Thyroid gland (tissue), 4 donors: ENCODE measurements around the gene GAS6.

Source experiments
- POLR2A ChIP-seq, 2 donors: fragments of 450-650 bp; IDR thresholded peaks; one replicate each; pipeline ENCODE4 v1.6.1; 2017; ENCODE audit warnings: antibody characterized with exemption in 2 of 2, mild to moderate bottlenecking in 2 of 2, moderate library complexity in 1 of 2
- TF ChIP-seq, protein P1 (sequence below), 6 experiments: fragments of 200-600 bp in 3 of 6; fragments of 450-650 bp in 3 of 6; sonication (generic) in 3 of 6; IDR thresholded peaks; one replicate each; pipeline ENCODE4 v1.5.1; 2016 to 2019; ENCODE audit warnings: antibody characterized with exemption in 6 of 6, mild to moderate bottlenecking in 2 of 6, inconsistent platforms in 1 of 6, moderate library complexity in 1 of 6

DNA sequence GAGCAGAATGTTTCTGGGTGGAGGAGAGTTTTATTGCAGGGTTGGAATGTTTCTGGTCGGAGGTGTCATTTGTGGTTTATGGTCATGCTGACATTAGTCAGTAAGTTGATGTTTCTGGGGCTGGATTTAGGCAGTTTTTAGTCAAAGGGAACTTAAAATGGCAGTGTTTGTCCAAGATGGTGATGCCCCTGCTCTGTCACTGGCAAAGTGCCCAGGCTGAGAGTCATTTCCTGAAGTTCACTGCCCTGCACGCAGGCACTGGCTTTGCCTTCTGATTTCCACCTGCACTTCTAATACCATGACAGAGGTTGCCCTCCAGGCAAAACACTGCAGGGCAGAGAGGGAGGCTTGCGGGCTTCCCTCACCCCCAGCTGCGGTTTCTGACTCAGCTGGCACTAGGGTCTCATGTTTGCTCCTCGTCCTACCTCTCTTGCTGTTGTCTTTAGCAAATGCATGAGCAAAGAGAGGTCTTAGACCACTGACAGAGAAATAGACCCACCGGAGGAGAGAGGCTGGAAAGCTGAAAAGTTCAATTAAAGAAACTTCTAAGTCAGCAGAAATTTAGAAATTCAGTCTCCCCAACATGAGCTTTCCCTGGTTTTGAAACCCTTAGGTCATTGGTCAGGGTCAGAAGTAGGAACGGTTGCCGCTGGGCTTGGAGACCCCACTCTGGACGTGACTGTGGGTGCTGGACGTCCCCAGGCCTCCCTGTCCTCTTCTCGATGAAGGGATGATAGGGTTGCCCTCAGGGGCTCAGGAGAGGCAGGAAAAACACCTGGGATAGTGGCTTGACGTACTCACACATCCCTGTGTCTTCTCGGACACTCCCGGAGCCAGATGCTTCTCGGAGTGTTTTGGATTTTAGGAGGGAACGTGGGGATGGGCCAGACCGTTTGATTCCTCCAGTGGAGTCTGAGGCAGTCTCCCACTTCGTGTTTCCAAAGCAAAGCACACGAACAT is 78.5 kb downstream of the GAS6 start:
- TF ChIP-seq, protein P1, sequence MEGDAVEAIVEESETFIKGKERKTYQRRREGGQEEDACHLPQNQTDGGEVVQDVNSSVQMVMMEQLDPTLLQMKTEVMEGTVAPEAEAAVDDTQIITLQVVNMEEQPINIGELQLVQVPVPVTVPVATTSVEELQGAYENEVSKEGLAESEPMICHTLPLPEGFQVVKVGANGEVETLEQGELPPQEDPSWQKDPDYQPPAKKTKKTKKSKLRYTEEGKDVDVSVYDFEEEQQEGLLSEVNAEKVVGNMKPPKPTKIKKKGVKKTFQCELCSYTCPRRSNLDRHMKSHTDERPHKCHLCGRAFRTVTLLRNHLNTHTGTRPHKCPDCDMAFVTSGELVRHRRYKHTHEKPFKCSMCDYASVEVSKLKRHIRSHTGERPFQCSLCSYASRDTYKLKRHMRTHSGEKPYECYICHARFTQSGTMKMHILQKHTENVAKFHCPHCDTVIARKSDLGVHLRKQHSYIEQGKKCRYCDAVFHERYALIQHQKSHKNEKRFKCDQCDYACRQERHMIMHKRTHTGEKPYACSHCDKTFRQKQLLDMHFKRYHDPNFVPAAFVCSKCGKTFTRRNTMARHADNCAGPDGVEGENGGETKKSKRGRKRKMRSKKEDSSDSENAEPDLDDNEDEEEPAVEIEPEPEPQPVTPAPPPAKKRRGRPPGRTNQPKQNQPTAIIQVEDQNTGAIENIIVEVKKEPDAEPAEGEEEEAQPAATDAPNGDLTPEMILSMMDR (IDR thresholded peaks at IDR 0.05), result no peak
- no peak for TF ChIP-seq POLR2A (IDR thresholded peaks at IDR 0.05)
